Gastroesophageal sphincter (tissue), 4 donors: ENCODE measurements around the gene PXYLP1. TPM values are rescaled to one million over a fixed set of nuclear protein-coding genes. Genes with fewer than 3 reads are reported as not detected.

Experiments
- ATAC-seq: fragments of 150-250 bp; one replicate; pipeline ENCODE4 v1.9.1; 2016; ENCODE audit warnings: mild to moderate bottlenecking, moderate library complexity
- H3K27ac ChIP-seq, 4 donors: fragments of 200-600 bp; sonication (generic) in 3 of 4; 1 replicate in 3 of 4; 2 replicates in 1 of 4; pipeline ENCODE4 v1.5.1; 2016 to 2019
- H3K27me3 ChIP-seq: fragments of 200-600 bp; sonication (generic); one replicate; pipeline ENCODE4 v1.5.1; 2019
- H3K36me3 ChIP-seq, 2 donors: fragments of 200-600 bp; sonication (generic); one replicate each; pipeline ENCODE4 v1.5.1; 2019; ENCODE audit warnings: control low read depth in 1 of 2
- H3K4me1 ChIP-seq, 3 donors: fragments of 200-600 bp; sonication (generic); 1 replicate in 2 of 3; 2 replicates in 1 of 3; pipeline ENCODE4 v1.5.1; 2016 to 2019; ENCODE audit warnings: control low read depth in 2 of 3
- H3K4me3 ChIP-seq, 2 donors: fragments of 200-600 bp; sonication (generic); one replicate each; pipeline ENCODE4 v1.5.1; 2019; ENCODE audit warnings: mild to moderate bottlenecking in 1 of 2, moderate library complexity in 1 of 2
- H3K9me3 ChIP-seq, 3 donors: fragments of 200-600 bp; sonication (generic); one replicate each; pipeline ENCODE4 v1.5.1; 2017 to 2019; ENCODE audit warnings: control low read depth in 2 of 3
- CTCF ChIP-seq, 4 experiments: fragments of 200-600 bp in 2 of 4; fragments of 450-650 bp in 2 of 4; sonication (generic) in 1 of 4; IDR thresholded peaks; one replicate each; pipeline ENCODE4 v1.5.1; 2017 to 2019; ENCODE audit warnings: antibody characterized with exemption in 4 of 4, mild to moderate bottlenecking in 2 of 4, moderate library complexity in 2 of 4
- EP300 ChIP-seq: sonication (generic); formaldehyde crosslinking; IDR thresholded peaks from one replicate; pipeline ENCODE4 v1.6.1; 2017; ENCODE audit warnings: antibody characterized with exemption, mild to moderate bottlenecking
- POLR2A ChIP-seq, 2 donors: fragments of 450-650 bp; IDR thresholded peaks; one replicate each; pipeline ENCODE4 v1.6.1; 2017; ENCODE audit warnings: antibody characterized with exemption in 2 of 2, mild to moderate bottlenecking in 2 of 2, moderate library complexity in 1 of 2
- POLR2AphosphoS5 ChIP-seq: sonication (generic); formaldehyde crosslinking; IDR thresholded peaks from one replicate; pipeline ENCODE4 v1.6.1; 2017; ENCODE audit warnings: antibody characterized with exemption
- WGBS, 2 donors: methylation state at CpG; one replicate each; pipeline ENCODE4 v1.1.5; 2018; ENCODE audit warnings: low coverage in 1 of 2; 5-methylcytosine and 5-hydroxymethylcytosine counted together
- total RNA-seq, 4 donors: library from RNA; depleted of rRNA; stranded (reverse); fragments of >200 nt; gene quantifications; one replicate each; pipeline ENCODE4 v1.1.0, GENCODE V29; 2016

The PXYLP1 gene
- total RNA-seq, 4 donors from 2014 or later, result 6.5 to 16.9 (median 10.0) TPM

- no peak for TF ChIP-seq EP300
- peak; percentile 95 to 100 (median 98) for TF ChIP-seq CTCF (IDR thresholded peaks at IDR 0.05)
- no peaks in the 10 kb centered on the region for H3K9me3 ChIP-seq
- 9 to 15% methylated on average over 7 to 8 of the region's 11 CpGs for WGBS, 2 donors
- H3K36me3 ChIP-seq, result no peaks in the 10 kb centered on the region
- no peak overlapping the region for H3K27ac ChIP-seq
- H3K27me3 ChIP-seq, result peaks cover 16% of the 10 kb centered on the region
- H3K4me1 ChIP-seq, result no peaks in the 10 kb centered on the region
- ATAC-seq, result peak; percentile 96
- H3K4me3 ChIP-seq, result no peak overlapping the region
Observed at GRCh38 chr3:141192345-141192744, 39.3 kb upstream of the PXYLP1 start.

- Histone ChIP-seq H3K9me3 (no peaks in the 10 kb centered on the region), H3K4me1 (no peaks in the 10 kb centered on the region), H3K27ac (no peak overlapping the region), H3K4me3 (no peak overlapping the region), H3K27me3 (peaks cover 16% of the 10 kb centered on the region), H3K36me3 (no peaks in the 10 kb centered on the region)
- WGBS, 2 donors, result 88 to 94% methylated on average over 3 to 8 of the region's 13 CpGs
- no peak for ATAC-seq
- no peak for TF ChIP-seq POLR2A (IDR thresholded peaks at IDR 0.05)
- no peak for TF ChIP-seq POLR2AphosphoS5
- TF ChIP-seq EP300, result no peak
- TF ChIP-seq CTCF (IDR thresholded peaks at IDR 0.05), result no peak
Observed at GRCh38 chr3:141193066-141193830, 38.4 kb upstream of the PXYLP1 start.

- Histone ChIP-seq H3K4me3 (no peak overlapping the region), H3K36me3 (no peaks in the 10 kb centered on the region), H3K9me3 (no peaks in the 10 kb centered on the region), H3K27ac (no peak overlapping the region), H3K4me1 (no peaks in the 10 kb centered on the region), H3K27me3 (no peaks in the 10 kb centered on the region)
- no peak for ATAC-seq
- TF ChIP-seq CTCF (IDR thresholded peaks at IDR 0.05) (no peak), POLR2A (IDR thresholded peaks at IDR 0.05) (no peak), EP300 (no peak), POLR2AphosphoS5 (no peak)
- WGBS, 2 donors, result 66% methylated on average over 3 of the region's 3 CpGs; no CpG with 5 or more reads in 1 of the 2 donors
Observed at GRCh38 chr3:141201122-141201521, 30.5 kb upstream of the PXYLP1 start.

- Histone ChIP-seq H3K36me3 (no peaks in the 10 kb centered on the region), H3K9me3 (no peaks in the 10 kb centered on the region), H3K4me1 (no peaks in the 10 kb centered on the region), H3K27ac (no peak overlapping the region), H3K27me3 (no peaks in the 10 kb centered on the region), H3K4me3 (no peak overlapping the region)
- 82 to 89% methylated on average over 4 of the region's 4 CpGs for WGBS, 2 donors
- no peak for ATAC-seq
- TF ChIP-seq POLR2AphosphoS5 (no peak), EP300 (no peak), POLR2A (IDR thresholded peaks at IDR 0.05) (no peak), CTCF (IDR thresholded peaks at IDR 0.05) (no peak)
Observed at GRCh38 chr3:141202682-141203081, 28.9 kb upstream of the PXYLP1 start.

GRCh38 chr3:141203866-141204265 is 27.8 kb upstream of the PXYLP1 start:
- TF ChIP-seq POLR2A (IDR thresholded peaks at IDR 0.05), result no peak
- no peak for TF ChIP-seq EP300
- TF ChIP-seq CTCF (IDR thresholded peaks at IDR 0.05), result no peak
- TF ChIP-seq POLR2AphosphoS5, result no peak
- H3K4me1 ChIP-seq, result no peaks in the 10 kb centered on the region
- no peak for ATAC-seq
- no peak overlapping the region for H3K27ac ChIP-seq
- 81 to 87% methylated on average over 3 of the region's 4 CpGs for WGBS, 2 donors
- H3K9me3 ChIP-seq, result no peaks in the 10 kb centered on the region
- no peaks in the 10 kb centered on the region for H3K36me3 ChIP-seq
- no peaks in the 10 kb centered on the region for H3K27me3 ChIP-seq
- no peak overlapping the region for H3K4me3 ChIP-seq
